HG03066 (cell line): ENCODE measurements around the gene DENND1B.
"Not testable (repeated sequence)": the region's sequence is repeated elsewhere in the genome, so short reads cannot be mapped to it uniquely, and the experiment has no call there.

Source experiments
- ATAC-seq: cut with Tn5 transposase; IDR thresholded peaks from one replicate; pipeline ENCODE4 v1.9.1; 2021; ENCODE audit warnings: low read depth; ENCODE audit not compliant: unreplicated experiment

Gene DENND1B

DNA sequence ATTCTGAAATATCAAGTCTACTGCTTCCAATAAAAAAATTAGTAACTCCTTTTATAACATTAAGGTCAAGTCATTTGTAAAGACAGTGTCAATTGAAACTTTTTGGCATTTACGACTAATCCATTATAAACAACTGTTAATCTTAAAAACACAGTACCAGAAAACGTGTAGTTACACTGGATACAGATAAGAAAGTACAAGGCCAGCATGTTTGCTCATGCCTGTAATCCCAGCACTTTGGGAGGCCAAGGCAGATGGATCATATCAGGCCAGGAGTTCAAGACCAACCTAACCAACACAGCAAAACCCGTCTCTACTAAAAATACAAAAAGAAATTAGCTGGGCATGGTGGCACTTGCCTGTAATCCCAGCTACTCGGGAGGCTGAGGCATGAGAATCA lies 29.4 kb downstream of the DENND1B start:
- ATAC-seq: no peak

DNA sequence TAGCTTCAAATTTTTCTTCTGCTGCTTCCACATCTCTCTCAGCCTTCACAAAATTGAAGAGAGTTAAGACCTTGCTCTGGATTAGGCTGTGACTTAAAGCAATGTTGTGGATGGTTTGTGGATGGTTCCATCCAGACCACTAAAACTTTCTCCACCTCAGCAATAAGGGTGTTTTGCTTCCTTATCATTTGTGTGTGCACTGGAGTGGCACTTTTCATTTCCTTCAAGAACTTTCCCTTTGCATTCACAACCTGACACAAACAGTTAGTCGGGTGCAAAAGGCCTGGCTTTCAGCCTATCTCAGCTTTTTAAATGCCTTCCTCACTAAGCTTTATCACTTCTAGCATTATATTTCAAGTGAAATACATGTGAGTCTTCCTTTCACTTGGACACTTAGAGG lies 30.3 kb downstream of the DENND1B start:
- no peak for ATAC-seq

DNA sequence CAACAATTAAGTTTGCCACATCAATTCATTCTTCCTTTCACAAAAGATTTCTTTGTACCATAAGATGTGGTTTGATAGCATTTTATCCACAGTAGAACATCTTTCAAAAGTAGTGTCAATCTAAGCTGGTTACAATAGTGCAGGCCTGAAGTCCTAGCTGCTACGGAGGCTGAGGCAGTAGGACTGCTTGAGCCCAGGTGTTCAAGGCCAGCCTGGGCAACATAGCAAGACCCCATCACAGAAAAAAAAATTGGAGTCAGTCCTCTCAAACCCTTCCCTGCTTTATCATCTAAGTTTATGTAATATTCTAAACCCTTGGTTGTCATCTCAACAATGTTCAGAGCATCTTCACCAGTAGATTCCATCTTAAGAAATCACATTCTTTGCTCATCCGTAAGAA lies 31.7 kb downstream of the DENND1B start:
- ATAC-seq: no peak

DNA sequence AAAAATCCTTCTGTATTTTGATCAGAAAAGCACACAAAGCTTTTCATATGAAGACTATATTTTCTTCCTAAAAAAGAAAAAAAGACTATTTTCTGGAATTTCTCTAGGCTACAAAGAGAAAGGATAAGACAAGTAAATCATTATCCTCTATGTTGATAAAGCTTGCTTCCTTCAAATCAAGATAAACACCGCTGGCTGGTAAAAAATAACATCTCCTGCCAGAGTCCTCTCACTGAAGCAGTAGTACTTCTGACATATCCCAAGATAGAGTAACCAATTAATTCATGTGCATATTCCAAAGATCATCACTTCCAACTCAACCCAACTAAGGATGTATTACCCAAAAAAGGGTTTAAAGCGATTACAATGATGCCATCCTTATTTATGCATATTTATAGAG lies 34.3 kb downstream of the DENND1B start:
- no peak for ATAC-seq

DNA sequence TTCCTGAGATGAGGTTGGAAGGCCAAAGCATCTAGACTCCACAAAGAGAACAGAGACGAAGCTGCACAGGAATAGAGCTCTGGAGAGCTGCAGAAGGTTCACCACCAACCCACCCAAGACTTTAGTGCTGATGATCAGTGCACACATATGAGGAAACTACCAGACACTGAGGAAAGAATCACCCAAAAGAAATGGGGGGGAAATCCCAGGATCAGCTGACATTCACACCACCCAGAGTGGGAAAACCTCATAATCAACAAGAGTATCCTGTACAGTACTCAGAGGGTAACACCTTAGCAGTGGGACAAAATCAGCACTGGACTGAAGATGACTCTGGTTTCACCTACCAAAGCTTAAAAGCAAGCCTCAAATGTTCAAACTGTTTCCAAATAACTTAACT lies 36.4 kb downstream of the DENND1B start:
- ATAC-seq: no peak

DNA sequence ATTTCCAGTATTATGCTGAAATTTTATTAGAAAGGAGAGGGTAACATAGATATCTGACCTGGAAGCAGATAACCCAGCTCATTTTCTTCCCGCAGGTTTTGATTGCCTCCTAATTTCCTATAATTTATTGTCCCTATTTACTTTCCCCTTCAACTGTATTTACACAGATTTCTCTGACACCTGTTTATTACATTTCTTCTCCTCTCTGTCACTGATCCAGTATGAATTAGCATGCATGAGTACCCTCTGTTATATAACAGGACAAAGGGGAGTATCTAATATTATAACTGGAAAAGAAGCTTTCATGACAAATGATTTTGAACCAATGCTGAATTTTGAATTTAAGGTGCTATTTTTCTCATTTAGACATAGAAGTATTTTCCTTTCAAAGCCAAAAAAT lies 37.4 kb downstream of the DENND1B start:
- ATAC-seq: no peak

DNA sequence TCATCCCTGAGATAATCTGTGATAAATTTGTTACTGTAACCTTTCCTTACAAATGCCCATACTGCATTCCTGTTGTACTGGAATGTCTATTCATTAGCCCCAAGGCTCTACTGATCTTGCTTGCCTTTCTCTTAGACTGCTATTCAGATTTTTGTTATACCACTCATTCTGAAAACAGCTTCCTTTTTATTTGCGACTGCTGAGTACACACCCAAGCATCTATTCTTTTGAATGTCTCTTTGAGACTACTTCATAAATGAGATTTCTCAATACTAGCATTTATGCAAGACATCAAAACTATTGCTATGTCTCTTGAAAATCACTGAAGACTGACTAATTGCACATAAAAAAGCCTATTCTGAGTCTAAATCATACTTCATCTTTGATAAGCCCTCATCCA lies 38.6 kb downstream of the DENND1B start:
- ATAC-seq: no peak

DNA sequence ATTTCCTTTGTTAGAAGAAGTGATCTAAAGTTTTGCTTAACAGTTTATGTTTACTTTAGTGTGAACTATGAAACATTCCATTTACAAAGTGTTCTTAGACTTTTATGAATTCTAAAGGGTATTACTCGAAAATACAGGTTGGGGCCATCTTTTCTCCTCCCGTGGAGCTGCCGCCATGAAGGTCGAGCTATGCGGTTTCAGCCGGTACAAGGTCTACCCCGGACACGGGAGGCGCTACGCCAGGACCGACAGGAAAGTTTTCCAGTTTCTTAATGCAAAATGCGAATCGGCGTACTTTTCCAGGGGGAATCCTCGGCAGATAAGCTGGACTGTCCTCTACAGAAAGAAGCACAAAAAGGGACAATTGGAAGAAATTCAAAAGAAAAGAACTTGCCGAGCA lies 39.8 kb downstream of the DENND1B start:
- ATAC-seq: no peak

DNA sequence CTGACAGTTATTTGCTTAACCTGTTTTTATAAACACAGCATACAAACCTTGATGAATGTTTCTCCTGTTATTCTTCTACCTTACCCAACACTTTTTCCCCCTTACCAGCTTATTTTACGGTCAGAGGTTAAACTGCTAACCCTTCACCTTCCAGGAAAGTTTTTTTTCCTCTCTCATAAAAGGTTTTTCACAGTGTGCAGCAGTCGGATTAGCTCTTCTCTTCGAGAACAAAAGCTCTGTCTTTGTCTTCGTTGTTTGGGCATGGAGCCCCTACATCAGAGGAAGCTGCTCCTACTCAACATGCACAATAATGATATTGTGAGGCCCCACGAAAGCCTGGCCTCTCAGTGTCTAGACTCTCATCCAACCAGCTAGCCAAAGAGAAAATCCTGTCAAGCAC lies 42.0 kb downstream of the DENND1B start:
- ATAC-seq: no peak

DNA sequence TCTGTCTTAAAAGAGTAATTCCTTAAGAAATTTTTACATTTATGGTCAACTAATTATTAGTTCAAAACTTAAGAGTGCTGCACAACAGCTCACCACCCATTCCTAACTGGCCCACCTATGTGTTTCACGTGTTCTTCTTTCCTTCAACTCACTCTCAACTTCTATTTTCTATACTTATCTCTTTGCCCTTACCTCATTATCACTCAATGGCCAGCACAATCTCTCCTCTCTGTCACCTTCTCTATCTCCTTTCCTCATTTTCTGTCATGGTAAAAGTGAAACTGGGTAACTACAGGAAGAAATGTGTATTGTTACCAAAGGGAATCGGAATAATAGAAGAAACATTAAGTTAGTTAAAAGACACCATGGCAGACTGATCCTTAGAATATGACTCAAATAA lies 43.1 kb downstream of the DENND1B start:
- ATAC-seq: no peak

DNA sequence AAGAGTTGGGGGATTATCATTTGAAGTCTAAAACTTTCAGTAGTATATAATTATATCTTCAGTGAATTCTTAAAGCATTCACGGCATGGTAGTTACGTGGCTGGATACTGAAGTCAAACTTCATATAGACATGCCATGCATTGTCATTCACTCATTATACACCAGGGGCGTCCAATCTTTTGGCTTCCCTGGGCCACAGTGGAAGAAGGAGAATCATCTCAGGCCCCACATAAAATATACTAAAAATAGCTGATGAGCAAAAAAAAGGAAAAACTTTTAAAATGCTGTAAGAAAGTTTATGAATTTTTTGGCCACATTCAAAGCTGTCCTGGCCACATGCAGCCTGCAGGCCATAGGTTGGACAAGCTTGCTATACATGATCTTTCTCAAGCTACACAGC lies 43.8 kb downstream of the DENND1B start:
- ATAC-seq: no peak

DNA sequence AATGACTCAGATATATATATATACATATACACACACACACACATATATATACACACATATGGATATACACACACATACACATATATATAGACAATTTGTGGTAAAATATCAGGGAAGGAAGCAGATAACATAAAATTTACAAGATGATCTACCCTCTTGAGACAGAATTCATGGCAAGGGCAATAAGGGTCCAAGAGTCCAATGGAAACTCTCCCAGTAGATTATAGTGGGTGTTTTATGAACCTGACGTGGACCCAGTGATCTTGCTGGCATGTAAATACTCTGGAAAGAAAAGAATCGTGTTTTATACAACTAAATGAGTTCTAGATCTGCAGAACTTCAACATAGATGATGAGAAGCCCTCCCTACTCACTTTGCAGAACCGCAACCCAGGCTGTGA lies 49.3 kb downstream of the DENND1B start:
- no peak for ATAC-seq

DNA sequence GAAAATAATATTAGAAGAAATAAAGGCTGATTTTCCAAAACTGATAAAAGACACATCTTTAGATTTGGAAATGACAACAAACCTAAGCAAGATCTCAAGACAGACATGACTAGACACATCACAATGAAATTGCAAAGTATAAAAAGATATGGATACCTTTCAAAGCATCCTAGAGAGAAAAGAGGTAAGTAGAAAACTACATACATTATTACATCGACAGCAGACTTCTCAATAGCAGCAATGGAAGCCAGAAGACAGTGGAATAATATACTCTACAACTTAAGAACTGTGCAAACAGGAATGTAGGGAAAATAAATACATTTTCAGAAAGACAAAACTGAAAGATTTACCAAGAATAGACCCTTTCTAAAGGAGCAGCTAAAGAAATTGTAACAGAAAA lies 50.2 kb downstream of the DENND1B start:
- no peak for ATAC-seq

DNA sequence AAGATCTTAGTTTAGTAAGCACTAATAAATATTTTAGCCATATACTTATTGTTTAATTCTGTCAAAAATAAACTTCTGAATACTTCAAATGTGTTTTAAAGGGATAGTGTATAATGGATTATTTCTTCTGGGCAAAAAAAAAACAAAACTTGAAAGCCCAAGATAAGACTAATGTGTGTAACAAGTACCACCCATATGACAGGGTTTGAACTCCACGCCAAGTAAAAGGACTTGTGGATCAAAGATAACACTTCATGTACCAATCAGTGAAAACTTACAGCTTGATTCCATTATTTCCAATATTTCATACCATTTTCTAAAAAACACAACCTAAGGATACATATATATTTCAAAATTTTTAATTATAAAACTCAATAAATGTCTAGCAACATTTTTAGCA lies 59.5 kb downstream of the DENND1B start:
- ATAC-seq: no peak

DNA sequence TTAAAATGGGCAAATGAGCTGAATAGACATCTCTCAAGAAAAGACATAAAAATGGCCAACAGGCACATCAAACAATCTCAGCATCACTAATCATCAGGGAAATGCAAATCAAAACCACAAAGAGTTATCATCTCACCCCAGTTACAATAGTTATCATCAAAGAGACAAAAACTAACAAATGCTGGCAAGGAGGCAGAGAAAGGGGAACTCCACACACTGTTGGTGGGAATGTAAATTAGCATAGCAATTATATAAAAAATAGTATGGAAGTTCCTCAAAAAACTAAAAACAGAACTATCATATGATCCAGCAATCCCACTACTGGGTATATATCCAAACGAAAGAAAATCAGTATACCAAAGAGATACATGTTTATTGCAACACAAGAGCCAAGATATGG lies 68.7 kb downstream of the DENND1B start:
- no peak for ATAC-seq

DNA sequence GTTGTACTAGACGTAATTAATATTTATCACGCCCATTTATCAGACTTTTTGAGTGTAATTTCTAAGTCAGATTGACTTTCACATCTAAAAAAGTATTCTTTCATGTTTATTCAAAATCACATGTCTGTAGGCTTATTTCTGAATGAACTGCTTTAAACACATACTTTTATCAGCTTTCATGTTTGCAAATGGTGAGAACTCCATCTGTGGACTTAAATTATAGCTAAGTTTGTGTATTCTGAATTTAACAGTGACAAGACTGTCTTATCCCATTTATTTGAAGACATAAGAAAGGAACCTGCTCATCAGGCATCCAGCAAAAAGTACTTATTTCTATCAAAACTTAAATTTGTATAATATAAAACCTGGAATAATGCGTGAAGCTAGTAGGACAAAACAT lies 69.3 kb downstream of the DENND1B start:
- no peak for ATAC-seq

DNA sequence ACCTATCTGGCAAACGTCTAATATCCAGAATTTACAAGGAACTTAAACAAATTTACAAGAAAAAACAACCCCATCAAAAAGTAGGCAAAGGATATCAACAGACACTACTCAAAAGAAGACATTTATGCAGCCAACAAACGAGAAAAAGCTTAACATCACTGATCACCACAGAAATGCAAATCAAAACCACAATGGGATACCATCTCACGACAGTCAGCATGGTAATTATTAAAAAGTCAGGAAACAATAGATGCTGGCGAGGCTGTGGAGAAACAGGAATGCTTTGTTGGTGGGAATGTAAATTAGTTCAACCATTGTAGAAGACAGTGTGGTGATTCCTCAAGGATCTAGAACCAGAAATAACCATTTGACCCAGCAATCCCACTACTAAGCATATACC lies 74.6 kb downstream of the DENND1B start:
- not testable (repeated sequence) for ATAC-seq

DNA sequence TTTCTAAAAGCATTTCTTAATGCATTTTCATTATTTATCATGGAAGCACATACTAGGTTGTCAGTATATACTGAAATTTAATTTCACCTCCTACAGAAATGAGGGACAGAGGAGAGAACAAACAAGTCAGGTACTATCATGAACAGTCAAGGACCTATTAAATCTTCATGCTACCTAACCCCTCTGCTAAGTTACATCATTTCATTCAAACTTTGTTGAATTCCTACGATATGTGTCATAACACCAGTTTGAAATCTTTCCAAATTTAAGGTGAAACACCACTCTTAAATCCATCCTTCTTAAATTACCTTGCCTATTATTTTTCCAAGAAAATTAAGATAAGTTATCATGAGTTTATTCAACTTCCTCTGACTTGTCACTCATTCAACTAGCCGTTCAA lies 78.9 kb downstream of the DENND1B start:
- no peak for ATAC-seq

DNA sequence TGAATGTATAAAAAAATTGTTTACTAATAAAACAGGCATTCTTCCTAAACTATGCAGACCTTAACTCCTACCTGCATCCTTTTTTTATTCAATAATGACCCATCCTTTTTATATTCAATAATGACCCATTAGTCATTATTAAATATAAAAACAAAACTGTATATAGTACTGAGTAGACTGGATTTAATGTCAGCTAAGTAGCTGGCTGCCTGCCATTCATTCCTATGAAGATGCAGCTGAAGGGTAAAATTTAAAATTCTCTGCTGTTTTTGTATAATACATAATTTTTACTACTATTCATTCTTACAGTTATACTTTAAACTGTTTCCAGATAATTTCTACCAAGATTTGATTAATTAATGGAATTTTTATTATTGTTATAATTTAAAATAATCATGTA lies 79.3 kb downstream of the DENND1B start:
- no peak for ATAC-seq

DNA sequence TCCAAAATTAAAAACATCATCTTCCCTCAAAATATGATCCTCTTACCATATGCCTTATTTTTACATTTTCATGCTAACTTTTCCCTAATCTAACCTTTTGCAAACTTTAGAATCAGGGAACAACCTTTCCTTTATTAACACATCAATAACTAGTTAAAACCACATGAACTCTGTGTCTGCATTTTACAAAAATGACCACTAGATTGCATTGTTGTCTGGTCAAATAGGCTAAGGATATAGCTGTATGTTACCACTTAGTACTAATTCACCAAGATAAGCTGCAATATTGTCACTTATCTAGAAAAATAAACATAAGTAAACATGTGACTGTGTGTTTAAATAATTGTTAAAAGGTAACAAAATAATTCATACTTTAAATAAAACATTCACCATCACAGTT lies 82.3 kb downstream of the DENND1B start:
- ATAC-seq: no peak

DNA sequence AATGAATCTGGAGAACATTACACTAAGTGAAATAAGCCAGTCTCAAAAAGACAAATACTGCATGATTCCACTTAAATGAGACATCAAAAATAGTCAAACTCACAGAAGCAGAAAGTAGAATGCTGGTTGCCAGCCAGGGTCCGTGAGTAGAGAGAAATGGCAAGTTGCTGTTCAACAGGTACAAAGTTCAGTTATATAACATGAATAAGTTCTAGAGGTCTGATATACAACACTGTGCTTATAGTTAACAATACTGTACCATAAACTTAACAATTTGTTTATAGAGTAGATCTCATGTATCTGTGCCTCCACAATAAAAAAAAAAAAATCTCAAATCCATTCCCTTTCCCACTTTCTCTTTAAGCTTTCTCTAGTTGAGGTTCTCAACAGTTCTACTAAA lies 83.5 kb downstream of the DENND1B start:
- no peak for ATAC-seq

DNA sequence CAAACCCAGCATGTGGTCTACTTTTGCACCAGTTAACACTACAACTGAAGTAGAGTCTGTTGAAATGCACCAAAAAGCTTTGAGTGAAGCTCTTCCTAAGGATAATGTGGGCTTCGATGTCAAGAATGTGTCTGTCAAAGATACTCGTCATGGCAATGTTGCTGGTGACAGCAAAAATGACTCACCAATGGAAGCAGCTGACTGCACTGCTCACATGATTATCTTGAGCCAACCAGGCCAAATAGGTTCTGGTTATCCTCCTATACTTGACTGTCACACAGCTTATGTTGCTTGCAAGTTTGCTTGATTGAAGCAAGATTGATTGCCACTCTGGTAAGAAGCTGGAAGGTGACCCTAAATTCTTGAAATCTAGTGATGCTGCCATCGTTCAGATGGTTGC lies 85.2 kb downstream of the DENND1B start:
- ATAC-seq: no peak

DNA sequence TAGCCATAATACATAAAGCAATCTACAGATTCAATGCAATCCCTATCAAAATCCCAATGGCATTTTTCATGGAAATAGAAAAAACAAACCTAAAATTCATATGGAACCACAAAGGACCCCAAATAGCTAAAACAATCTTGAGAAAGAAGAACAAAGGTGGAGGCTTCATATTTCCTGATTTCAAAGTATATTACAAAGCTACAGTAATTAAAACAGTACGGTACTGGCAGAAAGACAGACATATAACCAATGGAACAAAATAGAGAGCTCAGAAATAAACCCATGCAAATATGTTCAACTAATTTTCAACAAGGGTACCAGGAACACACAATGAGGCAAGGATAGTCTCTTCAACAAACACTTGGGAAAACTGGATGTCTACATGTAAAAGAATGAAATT lies 87.0 kb downstream of the DENND1B start:
- ATAC-seq: no peak
